GM10266 (cell line): ENCODE data around the gene KLHL2.
"Not testable (repeated sequence)": the region's sequence is repeated elsewhere in the genome, so short reads cannot be mapped to it uniquely, and the experiment has no call there.

Experiments used
- DNase-seq: peaks from one replicate; pipeline ENCODE4 v3.0.0; 2012; ENCODE audit errors: extremely low spot score
- CTCF ChIP-seq: IDR thresholded peaks from 2 replicates; pipeline ENCODE4 v1.5.1; 2012; ENCODE audit warnings: mild to moderate bottlenecking, low read depth; ENCODE audit not compliant: control insufficient read depth, insufficient read depth; ENCODE audit errors: missing control alignments

The KLHL2 gene

GRCh38 chr4:165332502-165332901 lies 125.1 kb downstream of the KLHL2 start:
- no peak for DNase-seq

GRCh38 chr4:165335163-165335703 lies 127.9 kb downstream of the KLHL2 start:
- no peak for TF ChIP-seq CTCF
- DNase-seq, result no peak

More at GRCh38 chr4:165332502-165332901, 125.1 kb downstream of the KLHL2 start:
- TF ChIP-seq CTCF, result no peak

- no peak for DNase-seq
- TF ChIP-seq CTCF, result no peak
Observed at GRCh38 chr4:165336743-165337142, 129.4 kb downstream of the KLHL2 start.

- DNase-seq, result not testable (repeated sequence)
Observed at GRCh38 chr4:165342340-165342739, 135.0 kb downstream of the KLHL2 start.

GRCh38 chr4:165343353-165344191 lies 136.2 kb downstream of the KLHL2 start:
- TF ChIP-seq CTCF, result peak; percentile 18
- no peak for DNase-seq

- DNase-seq, result no peak
- TF ChIP-seq CTCF, result no peak
Observed at GRCh38 chr4:165345666-165346417, 138.5 kb downstream of the KLHL2 start.

- no peak for DNase-seq
- no peak for TF ChIP-seq CTCF
Observed at GRCh38 chr4:165347647-165348569, 140.5 kb downstream of the KLHL2 start.
